Neural crest cell (in vitro differentiated cells): Measurements from ENCODE around the gene EMP2. TPM values are rescaled to one million over a fixed set of nuclear protein-coding genes. Genes with fewer than 3 reads are reported as not detected.
"Not testable (repeated sequence)": the region's sequence is repeated elsewhere in the genome, so short reads cannot be mapped to it uniquely, and the experiment has no call there.

Experiments
- DNase-seq: peaks from one replicate; pipeline ENCODE4 v3.0.0; 2021; ENCODE audit warnings: low read depth, mixed read lengths, low spot score
- H3K27ac Mint-ChIP-seq: one replicate; pipeline ENCODE4 v1.8.0; 2021; ENCODE audit warnings: mild to moderate bottlenecking, mixed read lengths; ENCODE audit not compliant: unreplicated experiment
- H3K27me3 Mint-ChIP-seq: 2 replicates; pipeline ENCODE4 v1.8.0; 2021; ENCODE audit warnings: low read depth, mild to moderate bottlenecking, mixed read lengths
- H3K36me3 Mint-ChIP-seq: 2 replicates; pipeline ENCODE4 v1.8.0; 2021; ENCODE audit warnings: low read depth, mild to moderate bottlenecking, mixed read lengths
- H3K4me1 Mint-ChIP-seq: 2 replicates; pipeline ENCODE4 v1.8.0; 2021; ENCODE audit warnings: mixed read lengths
- H3K4me3 Mint-ChIP-seq: one replicate; pipeline ENCODE4 v1.8.0; 2021; ENCODE audit warnings: mild to moderate bottlenecking, mixed read lengths
- H3K9me3 Mint-ChIP-seq: 2 replicates; pipeline ENCODE4 v1.8.0; 2021; ENCODE audit warnings: mixed read lengths
- total RNA-seq: library from RNA; stranded (reverse); gene quantifications from 2 replicates; pipeline ENCODE4 v1.2.1, GENCODE V29; 2021
- TF ChIP-seq, protein P1 (sequence below): fragments of 200-600 bp; sonication (generic); conservative IDR thresholded peaks from 2 replicates; pipeline ENCODE4 v1.5.0; 2021; ENCODE audit warnings: antibody characterized with exemption, mild to moderate bottlenecking

Gene EMP2
- total RNA-seq, 1 donor from 2014 or later = 23.4 TPM

GRCh38 chr16:10622036-10622921, 41.9 kb upstream of the EMP2 start:
- Mint-ChIP-seq H3K27me3 (peaks cover 3% of the 10 kb centered on the region), H3K4me1 (peaks cover 14% of the 10 kb centered on the region), H3K36me3 (no peaks in the 10 kb centered on the region), H3K4me3 (no peak overlapping the region), H3K27ac (no peak overlapping the region), H3K9me3 (no peaks in the 10 kb centered on the region)
- DNase-seq = no peak
- TF ChIP-seq, protein P1, sequence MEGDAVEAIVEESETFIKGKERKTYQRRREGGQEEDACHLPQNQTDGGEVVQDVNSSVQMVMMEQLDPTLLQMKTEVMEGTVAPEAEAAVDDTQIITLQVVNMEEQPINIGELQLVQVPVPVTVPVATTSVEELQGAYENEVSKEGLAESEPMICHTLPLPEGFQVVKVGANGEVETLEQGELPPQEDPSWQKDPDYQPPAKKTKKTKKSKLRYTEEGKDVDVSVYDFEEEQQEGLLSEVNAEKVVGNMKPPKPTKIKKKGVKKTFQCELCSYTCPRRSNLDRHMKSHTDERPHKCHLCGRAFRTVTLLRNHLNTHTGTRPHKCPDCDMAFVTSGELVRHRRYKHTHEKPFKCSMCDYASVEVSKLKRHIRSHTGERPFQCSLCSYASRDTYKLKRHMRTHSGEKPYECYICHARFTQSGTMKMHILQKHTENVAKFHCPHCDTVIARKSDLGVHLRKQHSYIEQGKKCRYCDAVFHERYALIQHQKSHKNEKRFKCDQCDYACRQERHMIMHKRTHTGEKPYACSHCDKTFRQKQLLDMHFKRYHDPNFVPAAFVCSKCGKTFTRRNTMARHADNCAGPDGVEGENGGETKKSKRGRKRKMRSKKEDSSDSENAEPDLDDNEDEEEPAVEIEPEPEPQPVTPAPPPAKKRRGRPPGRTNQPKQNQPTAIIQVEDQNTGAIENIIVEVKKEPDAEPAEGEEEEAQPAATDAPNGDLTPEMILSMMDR = no peak

DNA sequence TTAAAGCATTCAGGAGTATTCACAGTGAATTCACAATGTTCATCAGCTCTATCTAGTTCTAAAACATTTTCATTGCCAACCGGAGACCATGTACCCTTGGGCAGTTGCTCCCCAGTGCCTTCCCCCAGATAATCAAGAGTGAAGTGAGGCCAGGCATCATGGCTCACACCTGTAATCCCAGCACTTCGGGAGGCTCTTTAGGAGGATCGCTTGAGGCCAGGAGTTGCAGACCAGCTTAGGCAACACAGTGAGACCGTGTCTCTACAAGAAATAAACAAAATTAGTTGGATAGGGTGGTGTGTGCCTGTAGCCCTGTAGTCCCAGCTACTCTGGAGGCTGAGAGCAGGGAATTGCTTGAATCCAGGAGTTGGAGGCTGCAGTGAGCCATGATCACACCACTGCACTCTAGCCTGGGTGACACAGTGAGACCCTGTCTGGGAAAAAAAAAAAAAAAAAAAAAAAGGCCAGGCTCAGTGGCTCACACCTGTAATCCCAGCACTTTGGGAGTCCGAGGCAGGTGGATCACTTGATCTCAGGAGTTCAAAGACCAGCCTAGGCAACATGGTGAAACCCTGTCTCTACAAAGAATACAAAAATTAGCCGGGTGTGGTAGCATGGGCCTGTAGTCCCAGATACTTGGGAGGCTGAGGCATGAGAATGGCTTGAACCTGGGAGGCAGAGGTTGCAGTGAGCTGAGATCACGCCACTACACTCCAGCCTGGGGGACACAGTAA, 41.0 kb upstream of the EMP2 start:
- H3K9me3 Mint-ChIP-seq, H3K36me3 Mint-ChIP-seq, H3K4me3 Mint-ChIP-seq, H3K27ac Mint-ChIP-seq, H3K27me3 Mint-ChIP-seq, DNase-seq: not testable (repeated sequence)
- peaks cover 20% of the 10 kb centered on the region for H3K4me1 Mint-ChIP-seq

- H3K27ac Mint-ChIP-seq = no peak overlapping the region
- no peak overlapping the region for H3K4me3 Mint-ChIP-seq
- peaks cover 3% of the 10 kb centered on the region for H3K27me3 Mint-ChIP-seq
- no peaks in the 10 kb centered on the region for H3K9me3 Mint-ChIP-seq
- TF ChIP-seq, protein P1 = no peak
- H3K4me1 Mint-ChIP-seq = peaks cover 23% of the 10 kb centered on the region
- DNase-seq = no peak
- no peaks in the 10 kb centered on the region for H3K36me3 Mint-ChIP-seq
Observed at GRCh38 chr16:10620120-10620519, 39.7 kb upstream of the EMP2 start.

- TF ChIP-seq, protein P1 = no peak
- Mint-ChIP-seq H3K27me3 (peaks cover 3% of the 10 kb centered on the region), H3K27ac (no peak overlapping the region), H3K36me3 (no peaks in the 10 kb centered on the region), H3K4me1 (peaks cover 23% of the 10 kb centered on the region), H3K9me3 (no peaks in the 10 kb centered on the region), H3K4me3 (no peak overlapping the region)
- DNase-seq = no peak
Observed at GRCh38 chr16:10619271-10619849, 39.0 kb upstream of the EMP2 start.

DNA sequence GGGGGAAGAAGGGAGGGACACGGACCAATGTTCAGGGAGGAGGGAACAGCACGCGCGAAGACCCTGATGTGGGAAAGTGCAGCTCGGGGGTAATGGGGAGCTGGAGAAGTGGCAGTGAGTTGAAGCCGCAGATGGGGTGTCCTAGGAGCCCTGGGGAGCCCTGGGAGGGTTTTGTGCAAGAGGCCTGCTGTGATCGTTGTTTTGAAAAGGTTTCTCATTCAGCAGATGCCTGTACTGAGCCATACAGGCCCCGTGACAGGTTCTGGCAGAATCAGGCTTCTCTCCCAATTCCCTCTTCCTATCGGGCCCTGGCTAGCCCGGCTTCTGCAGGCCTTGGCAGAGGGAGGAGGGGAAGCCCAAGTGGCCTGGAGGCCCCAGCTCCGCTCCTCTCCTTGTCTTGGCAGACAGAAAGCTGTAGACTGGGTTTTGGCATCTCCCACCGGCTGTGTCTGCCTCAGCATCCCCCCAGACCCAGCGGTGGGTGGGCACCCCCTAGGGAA, 38.4 kb upstream of the EMP2 start:
- no peak for DNase-seq
- Mint-ChIP-seq H3K36me3 (no peaks in the 10 kb centered on the region), H3K4me3 (no peak overlapping the region), H3K4me1 (peaks cover 23% of the 10 kb centered on the region), H3K27ac (no peak overlapping the region), H3K27me3 (peaks cover 3% of the 10 kb centered on the region), H3K9me3 (no peaks in the 10 kb centered on the region)
- TF ChIP-seq, protein P1 = no peak
